HCT116 (cell line): Measurements from ENCODE around the gene LIN7A. TPM values are rescaled to one million over a fixed set of nuclear protein-coding genes. Genes with fewer than 3 reads are reported as not detected.

Source experiments
- ATAC-seq: fragments of 200-7000 bp; cut with Tn5 transposase; 2 replicates; pipeline ENCODE4 v1.9.1; 2020; ENCODE audit warnings: mild to moderate bottlenecking, moderate library complexity
- BruUV-seq: library from RNA; stranded (reverse); fragments of 400-500 nt; replicated peaks from 2 replicates; lab custom pipeline; 2021; lab: Mats Ljungman, UMichigan
- CTCF ChIA-PET: fragments of 300-600 bp; sonication (Branson Sonifier 250); formaldehyde crosslinking; loops from one replicate; lab custom pipeline; 2021; ENCODE audit warnings: antibody characterized with exemption; lab: Charles Lee
- POLR2A ChIA-PET: fragments of 300-600, 350-600 bp; sonication (Branson Sonifier 250); formaldehyde crosslinking; loops from one replicate; lab custom pipeline; 2021; ENCODE audit warnings: antibody characterized with exemption; lab: Charles Lee
- RAD21 ChIA-PET, 2 experiments: fragments of 300-600 bp; sonication (Branson Sonifier 250); formaldehyde crosslinking; loops; one replicate each; lab custom pipeline; 2023; ENCODE audit warnings: low total read pairs in 2 of 2; ENCODE audit not compliant: uncharacterized antibody in 2 of 2, unreplicated experiment in 2 of 2, low non-redundant PET in 1 of 2; lab: Charles Lee
- DNase-seq: peaks from one replicate; pipeline ENCODE4 v3.0.0-alpha.2; 2010; ENCODE audit warnings: low read depth, low spot score
- H2AFZ ChIP-seq: fragments of 200-600 bp; shearing (Covaris generic), sonication (generic); 2 replicates; pipeline ENCODE4 v1.6.1; 2017; ENCODE audit warnings: low read depth, mixed run types, mixed read lengths, antibody characterized with exemption, low read length; ENCODE audit not compliant: poor library complexity, severe bottlenecking
- H3K27ac ChIP-seq: 2 replicates; pipeline ENCODE4 v1.5.1; 2012; ENCODE audit warnings: low read depth, low read length
- H3K27me3 ChIP-seq: fragments of 200-600 bp; sonication (generic); 2 replicates; pipeline ENCODE4 v1.6.1; 2016; ENCODE audit warnings: mixed run types, low read length, mixed read lengths; ENCODE audit not compliant: insufficient read depth
- H3K36me3 ChIP-seq, 2 experiments: fragments of 200-500 bp in 1 of 2; fragments of 200-600 bp in 1 of 2; sonication (Bioruptor generic) in 1 of 2; sonication (generic) in 1 of 2; 2 replicates each; pipeline versions ENCODE4 v1.5.1 to v1.6.1; 2014 to 2016; ENCODE audit warnings: low read length in 2 of 2, inconsistent platforms in 1 of 2, mixed read lengths in 1 of 2, mixed run types in 1 of 2; ENCODE audit not compliant: insufficient read depth in 2 of 2, control insufficient read depth in 1 of 2
- H3K4me1 ChIP-seq, 2 experiments: fragments of 200-600 bp in 1 of 2; sonication (generic) in 1 of 2; 2 replicates each; pipeline versions ENCODE4 v1.5.1 to v1.6.1; 2012 to 2017; ENCODE audit warnings: low read length in 2 of 2, inconsistent platforms in 1 of 2, mild to moderate bottlenecking in 1 of 2, mixed read lengths in 1 of 2, mixed run types in 1 of 2, moderate library complexity in 1 of 2; ENCODE audit not compliant: insufficient read depth in 2 of 2, control insufficient read depth in 1 of 2
- H3K4me2 ChIP-seq: fragments of 200-600 bp; sonication (generic); 2 replicates; pipeline ENCODE4 v1.6.1; 2017; ENCODE audit warnings: mixed run types, low read length, mixed read lengths
- H3K4me3 ChIP-seq, 2 experiments: fragments of 200-600 bp in 1 of 2; sonication (generic) in 1 of 2; replicated peaks in 1 of 2; 2 replicates each; pipeline ENCODE4 v1.5.1; 2011 to 2016; ENCODE audit warnings: low read length in 2 of 2, control low read depth in 1 of 2, low read depth in 1 of 2, mild to moderate bottlenecking in 1 of 2, mixed read lengths in 1 of 2, mixed run types in 1 of 2
- H3K79me2 ChIP-seq: fragments of 200-600 bp; sonication (generic); 2 replicates; pipeline ENCODE4 v1.6.1; 2017; ENCODE audit warnings: mild to moderate bottlenecking, mixed run types, low read length, moderate library complexity, mixed read lengths; ENCODE audit not compliant: insufficient read depth
- H3K9ac ChIP-seq: fragments of 200-600 bp; sonication (generic); 2 replicates; pipeline ENCODE4 v1.6.1; 2016; ENCODE audit warnings: low read length, mixed read lengths
- H3K9me2 ChIP-seq: fragments of 200-600 bp; sonication (generic), shearing (Covaris generic); 2 replicates; pipeline ENCODE4 v1.6.1; 2017; ENCODE audit warnings: mixed run types, mild to moderate bottlenecking, moderate library complexity; ENCODE audit not compliant: insufficient read depth
- H3K9me3 ChIP-seq, 2 experiments: fragments of 200-500 bp in 1 of 2; fragments of 200-600 bp in 1 of 2; sonication (Bioruptor generic) in 1 of 2; sonication (generic) in 1 of 2; 2 replicates each; pipeline ENCODE4 v1.6.1; 2014 to 2017; ENCODE audit warnings: low read length in 2 of 2, mixed read lengths in 2 of 2, inconsistent platforms in 1 of 2, low read depth in 1 of 2, mild to moderate bottlenecking in 1 of 2, mixed run types in 1 of 2, moderate library complexity in 1 of 2; ENCODE audit not compliant: control insufficient read depth in 1 of 2, insufficient read depth in 1 of 2
- H4K20me1 ChIP-seq: fragments of 200-600 bp; sonication (generic), shearing (Covaris generic); 2 replicates; pipeline ENCODE4 v1.6.1; 2017; ENCODE audit warnings: mixed run types, mild to moderate bottlenecking, moderate library complexity; ENCODE audit not compliant: insufficient read depth
- CEBPB ChIP-seq: IDR thresholded peaks from 2 replicates; pipeline ENCODE4 v1.6.1; 2012; ENCODE audit warnings: low read depth
- ELF1 ChIP-seq: IDR thresholded peaks from 2 replicates; pipeline ENCODE4 v1.6.1; 2012; ENCODE audit warnings: low read depth, borderline replicate concordance
- EZH2 ChIP-seq: fragments of 200-600 bp; sonication (generic); IDR thresholded peaks from 2 replicates; pipeline ENCODE4 v1.6.1; 2017; ENCODE audit warnings: antibody characterized with exemption, mixed run types
- EZH2phosphoT487 ChIP-seq: fragments of 200-600 bp; IDR thresholded peaks from 2 replicates; pipeline ENCODE4 v1.6.1; 2018; ENCODE audit warnings: antibody characterized with exemption, borderline replicate concordance
- JUND ChIP-seq: IDR thresholded peaks from 2 replicates; pipeline ENCODE4 v1.6.1; 2012
- POLR2A ChIP-seq: IDR thresholded peaks from 2 replicates; pipeline ENCODE4 v1.7.0; 2011; ENCODE audit warnings: borderline replicate concordance; ENCODE audit not compliant: insufficient read depth, insufficient read length; ENCODE audit errors: extremely low read depth
- POLR2AphosphoS5 ChIP-seq: IDR thresholded peaks from 2 replicates; pipeline ENCODE4 v1.6.1; 2011; ENCODE audit warnings: mild to moderate bottlenecking, low read depth, low read length, moderate library complexity
- RAD21 ChIP-seq: IDR thresholded peaks from 2 replicates; pipeline ENCODE4 v1.6.1; 2012; ENCODE audit warnings: low read depth, mild to moderate bottlenecking
- SRF ChIP-seq: IDR thresholded peaks from 2 replicates; pipeline ENCODE4 v1.6.1; 2012; ENCODE audit warnings: low read depth
- TCF7L2 ChIP-seq: IDR thresholded peaks from 2 replicates; pipeline ENCODE4 v1.7.0; 2011; ENCODE audit warnings: borderline replicate concordance, inconsistent platforms; ENCODE audit not compliant: insufficient read depth, insufficient read length; ENCODE audit errors: extremely low read depth
- ZBTB33 ChIP-seq: IDR thresholded peaks from 2 replicates; pipeline ENCODE4 v1.6.1; 2011; ENCODE audit warnings: mild to moderate bottlenecking, low read length, moderate library complexity; ENCODE audit not compliant: insufficient replicate concordance; ENCODE audit errors: extremely low read depth
- ZNF274 ChIP-seq: fragments of 200-500 bp; sonication (Bioruptor generic); IDR thresholded peaks from 2 replicates; pipeline ENCODE4 v1.6.1; 2014; ENCODE audit warnings: mild to moderate bottlenecking, low read depth, low read length, inconsistent platforms
- intact Hi-C: fragments of 100-400 bp; cut with micrococcal nuclease; formaldehyde crosslinking; loops from 2 replicates; pipeline ENCODE4 v1.10.0; 2022
- total RNA-seq: library from RNA; stranded (reverse); gene quantifications from one replicate; pipeline ENCODE4 v1.2.1, GENCODE V29; 2021; ENCODE audit not compliant: unreplicated experiment
- TF ChIP-seq, protein P1 (sequence below): IDR thresholded peaks from 2 replicates; pipeline ENCODE4 v1.6.1; 2012; ENCODE audit warnings: low read depth
- TF ChIP-seq, protein P2 (sequence below), 3 experiments: fragments of 200-600 bp in 1 of 3; sonication (generic) in 1 of 3; IDR thresholded peaks in 2 of 3; conservative IDR thresholded peaks in 1 of 3; 2 replicates each; pipeline ENCODE4 v1.5.1; 2012 to 2017; ENCODE audit warnings: low read depth in 2 of 3, low read length in 2 of 3, antibody characterized with exemption in 1 of 3, borderline replicate concordance in 1 of 3, control low read depth in 1 of 3, mild to moderate bottlenecking in 1 of 3, mixed read lengths in 1 of 3, mixed run types in 1 of 3, moderate library complexity in 1 of 3; ENCODE audit not compliant: insufficient read depth in 1 of 3

Gene LIN7A
- total RNA-seq, 1 experiment from 2014 or later: 1.5 TPM

GRCh38 chr12:80936353-80936641 is 1.4 kb downstream of the LIN7A start:
- Histone ChIP-seq H3K27me3 (no peaks in the 10 kb centered on the region; the same call in 1 of the 2 replicates), H3K9me2 (no peaks in the 10 kb centered on the region), H2AFZ (peak overlapping the region; percentile 55), H3K4me3 (peak overlapping the region; percentile 45 to 63), H3K36me3 (no peaks in the 10 kb centered on the region), H3K9me3 (no peaks in the 10 kb centered on the region), H3K27ac (peak overlapping the region; percentile 39)
- no TSS peak for BruUV-seq
- TF ChIP-seq EZH2: no peak
- no peak for TF ChIP-seq TCF7L2
- TF ChIP-seq EZH2phosphoT487: no peak
- TF ChIP-seq, all 23 proteins: peak for 0
- Histone ChIP-seq H4K20me1 (no peaks in the 10 kb centered on the region), H3K79me2 (no peaks in the 10 kb centered on the region), H3K4me2 (peak overlapping the region; percentile 76), H3K9ac (peak overlapping the region; percentile 49), H3K4me1 (peaks cover 0 to 3% of the 10 kb centered on the region in 2 experiments; a peak in 1 of 4 replicates)
- RAD21 ChIA-PET: no interaction called here
- DNase-seq: no peak
- intact Hi-C loops: no loop called here
- no peak for ATAC-seq
- POLR2A ChIA-PET: no interaction called here
- CTCF ChIA-PET: no interaction called here

DNA sequence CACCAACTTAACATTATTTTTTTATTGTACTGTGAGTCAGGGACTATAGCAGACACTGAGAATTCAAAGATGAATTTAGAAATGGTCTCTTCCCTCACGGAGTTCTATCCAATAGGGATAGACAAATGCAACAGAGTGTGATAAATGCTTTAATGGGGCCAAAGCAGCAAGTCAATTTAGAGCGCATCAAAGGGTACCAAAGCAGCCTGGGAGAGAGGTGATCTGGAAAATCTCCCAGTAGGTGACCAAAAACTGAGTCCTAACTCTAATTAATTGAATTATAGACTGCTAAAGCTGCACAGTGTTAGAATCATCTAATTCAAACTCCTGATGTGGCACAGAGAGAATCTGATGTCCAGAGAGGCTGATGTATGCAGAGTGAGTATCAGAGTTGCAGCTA is 2.6 kb downstream of the LIN7A start:
- Histone ChIP-seq H3K36me3 (no peaks in the 10 kb centered on the region), H3K79me2 (no peaks in the 10 kb centered on the region), H3K9me3 (no peaks in the 10 kb centered on the region), H3K4me2 (no peak overlapping the region), H4K20me1 (no peaks in the 10 kb centered on the region), H2AFZ (no peak overlapping the region), H3K9me2 (no peaks in the 10 kb centered on the region), H3K9ac (no peak overlapping the region), H3K4me3 (no peak overlapping the region), H3K4me1 (peaks cover 0 to 3% of the 10 kb centered on the region in 2 experiments; a peak in 1 of 4 replicates), H3K27me3 (no peaks in the 10 kb centered on the region; the same call in 1 of the 2 replicates), H3K27ac (no peak overlapping the region)
- intact Hi-C loops: no loop called here
- POLR2A ChIA-PET: no interaction called here
- RAD21 ChIA-PET: no interaction called here
- DNase-seq: no peak
- BruUV-seq: no TSS peak
- CTCF ChIA-PET: no interaction called here
- ATAC-seq: no peak
- TF ChIP-seq POLR2AphosphoS5 (no peak), ELF1 (no peak), CEBPB (no peak), ZNF274 (no peak), POLR2A (no peak), JUND (no peak), SRF (no peak), ZBTB33 (no peak), RAD21 (no peak)
- TF ChIP-seq, protein P1, sequence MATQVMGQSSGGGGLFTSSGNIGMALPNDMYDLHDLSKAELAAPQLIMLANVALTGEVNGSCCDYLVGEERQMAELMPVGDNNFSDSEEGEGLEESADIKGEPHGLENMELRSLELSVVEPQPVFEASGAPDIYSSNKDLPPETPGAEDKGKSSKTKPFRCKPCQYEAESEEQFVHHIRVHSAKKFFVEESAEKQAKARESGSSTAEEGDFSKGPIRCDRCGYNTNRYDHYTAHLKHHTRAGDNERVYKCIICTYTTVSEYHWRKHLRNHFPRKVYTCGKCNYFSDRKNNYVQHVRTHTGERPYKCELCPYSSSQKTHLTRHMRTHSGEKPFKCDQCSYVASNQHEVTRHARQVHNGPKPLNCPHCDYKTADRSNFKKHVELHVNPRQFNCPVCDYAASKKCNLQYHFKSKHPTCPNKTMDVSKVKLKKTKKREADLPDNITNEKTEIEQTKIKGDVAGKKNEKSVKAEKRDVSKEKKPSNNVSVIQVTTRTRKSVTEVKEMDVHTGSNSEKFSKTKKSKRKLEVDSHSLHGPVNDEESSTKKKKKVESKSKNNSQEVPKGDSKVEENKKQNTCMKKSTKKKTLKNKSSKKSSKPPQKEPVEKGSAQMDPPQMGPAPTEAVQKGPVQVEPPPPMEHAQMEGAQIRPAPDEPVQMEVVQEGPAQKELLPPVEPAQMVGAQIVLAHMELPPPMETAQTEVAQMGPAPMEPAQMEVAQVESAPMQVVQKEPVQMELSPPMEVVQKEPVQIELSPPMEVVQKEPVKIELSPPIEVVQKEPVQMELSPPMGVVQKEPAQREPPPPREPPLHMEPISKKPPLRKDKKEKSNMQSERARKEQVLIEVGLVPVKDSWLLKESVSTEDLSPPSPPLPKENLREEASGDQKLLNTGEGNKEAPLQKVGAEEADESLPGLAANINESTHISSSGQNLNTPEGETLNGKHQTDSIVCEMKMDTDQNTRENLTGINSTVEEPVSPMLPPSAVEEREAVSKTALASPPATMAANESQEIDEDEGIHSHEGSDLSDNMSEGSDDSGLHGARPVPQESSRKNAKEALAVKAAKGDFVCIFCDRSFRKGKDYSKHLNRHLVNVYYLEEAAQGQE: no peak
- TF ChIP-seq, protein P2, sequence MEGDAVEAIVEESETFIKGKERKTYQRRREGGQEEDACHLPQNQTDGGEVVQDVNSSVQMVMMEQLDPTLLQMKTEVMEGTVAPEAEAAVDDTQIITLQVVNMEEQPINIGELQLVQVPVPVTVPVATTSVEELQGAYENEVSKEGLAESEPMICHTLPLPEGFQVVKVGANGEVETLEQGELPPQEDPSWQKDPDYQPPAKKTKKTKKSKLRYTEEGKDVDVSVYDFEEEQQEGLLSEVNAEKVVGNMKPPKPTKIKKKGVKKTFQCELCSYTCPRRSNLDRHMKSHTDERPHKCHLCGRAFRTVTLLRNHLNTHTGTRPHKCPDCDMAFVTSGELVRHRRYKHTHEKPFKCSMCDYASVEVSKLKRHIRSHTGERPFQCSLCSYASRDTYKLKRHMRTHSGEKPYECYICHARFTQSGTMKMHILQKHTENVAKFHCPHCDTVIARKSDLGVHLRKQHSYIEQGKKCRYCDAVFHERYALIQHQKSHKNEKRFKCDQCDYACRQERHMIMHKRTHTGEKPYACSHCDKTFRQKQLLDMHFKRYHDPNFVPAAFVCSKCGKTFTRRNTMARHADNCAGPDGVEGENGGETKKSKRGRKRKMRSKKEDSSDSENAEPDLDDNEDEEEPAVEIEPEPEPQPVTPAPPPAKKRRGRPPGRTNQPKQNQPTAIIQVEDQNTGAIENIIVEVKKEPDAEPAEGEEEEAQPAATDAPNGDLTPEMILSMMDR (IDR thresholded peaks at IDR 0.05 in 2 of 3, conservative IDR thresholded peaks at IDR 0.05 in 1 of 3; ENCODE audit: borderline replicate concordance in 1 of 3, insufficient read depth in 1 of 3, low read depth in 2 of 3, low read length in 2 of 3): no peak
